Naive thymus-derived CD8-positive, alpha-beta T cell (primary cell): ENCODE measurements around the gene TMEM52B. TPM values are rescaled to one million over a fixed set of nuclear protein-coding genes. Genes with fewer than 3 reads are reported as not detected.
"Not testable (repeated sequence)": the region's sequence is repeated elsewhere in the genome, so short reads cannot be mapped to it uniquely, and the experiment has no call there.

Experiments
- ATAC-seq, 2 donors: fragments of 150-1000 bp; cut with Tn5 transposase in 1 of 2; sonication (Bioruptor Pico), chemical (Tn5 transposase) in 1 of 2; 1 replicate in 1 of 2; 2 replicates in 1 of 2; pipeline ENCODE4 v1.10.0; 2021; ENCODE audit warnings: mild to moderate bottlenecking in 2 of 2, moderate library complexity in 2 of 2
- POLR2A ChIA-PET: fragments of 350-600 bp; sonication (Branson Sonifier 250); formaldehyde crosslinking; loops from one replicate; lab custom pipeline; 2021; ENCODE audit warnings: antibody characterized with exemption; lab: Charles Lee
- DNase-seq, 10 donors: peaks; one replicate each; pipeline versions ENCODE4 v3.0.0 to v3.0.0-alpha.2; 2020 to 2022
- H3K27ac Mint-ChIP-seq, 10 donors: one replicate each; pipeline ENCODE4 v1.8.0; 2020 to 2022; ENCODE audit warnings: mild to moderate bottlenecking in 10 of 10, mixed read lengths in 10 of 10, moderate library complexity in 4 of 10, inconsistent platforms in 1 of 10
- H3K27me3 Mint-ChIP-seq, 5 donors: one replicate each; pipeline ENCODE4 v1.8.0; 2021 to 2022; ENCODE audit warnings: mixed read lengths in 5 of 5
- H3K36me3 Mint-ChIP-seq, 3 donors: one replicate each; pipeline ENCODE4 v1.8.0; 2020 to 2022; ENCODE audit warnings: mixed read lengths in 3 of 3, mild to moderate bottlenecking in 2 of 3, inconsistent platforms in 1 of 3
- H3K4me1 Mint-ChIP-seq, 4 donors: one replicate each; pipeline ENCODE4 v1.8.0; 2021 to 2022; ENCODE audit warnings: mixed read lengths in 4 of 4
- H3K4me3 Mint-ChIP-seq, 10 donors: one replicate each; pipeline ENCODE4 v1.8.0; 2020 to 2022; ENCODE audit warnings: mild to moderate bottlenecking in 10 of 10, mixed read lengths in 10 of 10, moderate library complexity in 6 of 10, inconsistent platforms in 1 of 10
- H3K9me3 Mint-ChIP-seq, 9 donors: one replicate each; pipeline ENCODE4 v1.8.0; 2020 to 2022; ENCODE audit warnings: mixed read lengths in 9 of 9, mild to moderate bottlenecking in 3 of 9, inconsistent platforms in 1 of 9, moderate library complexity in 1 of 9
- polyA plus RNA-seq, 3 donors: library from polyadenylated mRNA; unstranded; fragments of 300-500 nt; fragmentation: Illumina TruSeq; gene quantifications; one replicate each; pipeline ENCODE4 v1.2.3, GENCODE V29; 2021
- total RNA-seq, 8 experiments: library from RNA in 2 of 8; stranded (reverse) in 2 of 8; gene quantifications; one replicate each; pipeline ENCODE4 v1.2.3 and lab custom pipeline; 2021 to 2026

Gene TMEM52B
- total and polyA plus RNA-seq, 5 experiments from 2014 or later = not detected

GRCh38 chr12:10214895-10215267, 36.0 kb downstream of the TMEM52B start:
- Mint-ChIP-seq H3K27ac (peak overlapping the region in 3 of 10 donors; percentile 70 to 95 (median 94)), H3K36me3 (peaks cover 0 to 10% (median 1%) of the 10 kb centered on the region in 3 donors), H3K4me1 (peaks cover 12 to 31% (median 27%) of the 10 kb centered on the region in 4 donors), H3K27me3 (no peaks in the 10 kb centered on the region), H3K9me3 (no peaks in the 10 kb centered on the region), H3K4me3 (peak overlapping the region; percentile 90 to 99 (median 94))
- POLR2A ChIA-PET = no interaction called here
- DNase-seq = no peak
- no peak for ATAC-seq

GRCh38 chr12:10215436-10215835, 36.6 kb downstream of the TMEM52B start:
- DNase-seq (no peak), ATAC-seq (no peak)
- Mint-ChIP-seq H3K4me3 (peak overlapping the region in 7 of 10 donors; percentile 39 to 99 (median 93)), H3K9me3 (no peaks in the 10 kb centered on the region), H3K27me3 (no peaks in the 10 kb centered on the region), H3K27ac (peak overlapping the region in 4 of 10 donors; percentile 43 to 95 (median 88)), H3K36me3 (peaks cover 0 to 16% (median 5%) of the 10 kb centered on the region in 3 donors), H3K4me1 (peaks cover 12 to 31% (median 29%) of the 10 kb centered on the region in 4 donors)
- POLR2A ChIA-PET = no interaction called here

GRCh38 chr12:10215946-10216345, 37.1 kb downstream of the TMEM52B start:
- peaks cover 12 to 31% (median 29%) of the 10 kb centered on the region in 4 donors for H3K4me1 Mint-ChIP-seq
- DNase-seq, POLR2A ChIA-PET, H3K9me3 Mint-ChIP-seq, ATAC-seq, H3K27me3 Mint-ChIP-seq, H3K27ac Mint-ChIP-seq: not testable (repeated sequence)
- H3K36me3 Mint-ChIP-seq = peaks cover 0 to 21% (median 9%) of the 10 kb centered on the region in 3 donors
- H3K4me3 Mint-ChIP-seq = peak overlapping the region in 1 of 10 donors; percentile 94

GRCh38 chr12:10218021-10218420, 39.2 kb downstream of the TMEM52B start:
- ATAC-seq (no peak), DNase-seq (no peak)
- Mint-ChIP-seq H3K4me1 (peaks cover 8 to 27% (median 24%) of the 10 kb centered on the region in 4 donors), H3K27ac (peak overlapping the region in 2 of 10 donors; percentile 34 to 63), H3K27me3 (no peaks in the 10 kb centered on the region), H3K9me3 (no peaks in the 10 kb centered on the region), H3K4me3 (no peak overlapping the region), H3K36me3 (peaks cover 0 to 41% (median 26%) of the 10 kb centered on the region in 3 donors)
- POLR2A ChIA-PET = no interaction called here

- DNase-seq (no peak), ATAC-seq (no peak)
- POLR2A ChIA-PET = no interaction called here
- Mint-ChIP-seq H3K9me3 (no peaks in the 10 kb centered on the region), H3K4me1 (peaks cover 8 to 23% (median 16%) of the 10 kb centered on the region in 4 donors), H3K36me3 (peaks cover 0 to 43% (median 30%) of the 10 kb centered on the region in 3 donors), H3K27me3 (no peaks in the 10 kb centered on the region), H3K4me3 (no peak overlapping the region), H3K27ac (peak overlapping the region in 3 of 10 donors; percentile 33 to 57 (median 43))
Measured at GRCh38 chr12:10220398-10221077, 41.7 kb downstream of the TMEM52B start.

- Mint-ChIP-seq H3K27ac (peak overlapping the region in 2 of 10 donors; percentile 8), H3K36me3 (peaks cover 0 to 43% (median 30%) of the 10 kb centered on the region in 3 donors)
Measured at GRCh38 chr12:10221846-10222245, 43.0 kb downstream of the TMEM52B start.

GRCh38 chr12:10223208-10223607, 44.4 kb downstream of the TMEM52B start:
- POLR2A ChIA-PET = interaction anchor here (0.5 kb wide), 1 partner anchor 10 kb away, joined by 3 read pairs; no protein-coding TSS in a partner anchor
- no peaks in the 10 kb centered on the region for H3K27me3 Mint-ChIP-seq
- peak overlapping the region in 4 of 10 donors; percentile 10 to 31 (median 14) for H3K27ac Mint-ChIP-seq
- H3K4me3 Mint-ChIP-seq = no peak overlapping the region
- DNase-seq (no peak), ATAC-seq (peak in 1 of 2 donors; percentile 9)
- H3K4me1 Mint-ChIP-seq = peaks cover 9 to 29% (median 28%) of the 10 kb centered on the region in 4 donors
- no peaks in the 10 kb centered on the region for H3K9me3 Mint-ChIP-seq
- peaks cover 0 to 39% (median 30%) of the 10 kb centered on the region in 3 donors for H3K36me3 Mint-ChIP-seq

More at GRCh38 chr12:10221846-10222245, 43.0 kb downstream of the TMEM52B start:
- Mint-ChIP-seq H3K4me3 (peak overlapping the region in 1 of 10 donors; percentile 38), H3K9me3 (no peaks in the 10 kb centered on the region), H3K27me3 (no peaks in the 10 kb centered on the region), H3K4me1 (peaks cover 8 to 20% (median 17%) of the 10 kb centered on the region in 4 donors)
- POLR2A ChIA-PET = no interaction called here
- ATAC-seq (no peak), DNase-seq (no peak)

GRCh38 chr12:10225426-10225825, 46.6 kb downstream of the TMEM52B start:
- H3K27me3 Mint-ChIP-seq, H3K4me3 Mint-ChIP-seq, ATAC-seq, H3K27ac Mint-ChIP-seq, DNase-seq, H3K9me3 Mint-ChIP-seq: not testable (repeated sequence)
- POLR2A ChIA-PET = interaction anchor here (1.2 to 2.0 kb wide), 3 partner anchors 12 to 334 kb away, joined by 3 to 5 read pairs (median 4); partner anchors contain the start of gene GABARAPL1
- H3K36me3 Mint-ChIP-seq = peaks cover 0 to 27% (median 26%) of the 10 kb centered on the region in 3 donors
- H3K4me1 Mint-ChIP-seq = peaks cover 9 to 32% (median 30%) of the 10 kb centered on the region in 4 donors

GRCh38 chr12:10226086-10226485, 47.3 kb downstream of the TMEM52B start:
- POLR2A ChIA-PET = interaction anchor here (0.9 to 2.0 kb wide), 3 partner anchors 9 to 333 kb away, joined by 3 to 5 read pairs (median 3); partner anchors contain the start of gene GABARAPL1
- DNase-seq = no peak
- Mint-ChIP-seq H3K27ac (peak overlapping the region in 3 of 10 donors; percentile 5 to 15 (median 7)), H3K36me3 (peaks cover 0 to 22% (median 21%) of the 10 kb centered on the region in 3 donors), H3K4me1 (peaks cover 9 to 32% (median 30%) of the 10 kb centered on the region in 4 donors), H3K27me3 (no peaks in the 10 kb centered on the region), H3K4me3 (peak overlapping the region in 3 of 10 donors; percentile 5), H3K9me3 (no peaks in the 10 kb centered on the region)
- ATAC-seq = no peak

- ATAC-seq = no peak
- Mint-ChIP-seq H3K4me1 (peaks cover 9 to 32% (median 30%) of the 10 kb centered on the region in 4 donors), H3K4me3 (no peak overlapping the region), H3K27ac (no peak overlapping the region), H3K27me3 (no peaks in the 10 kb centered on the region), H3K9me3 (no peaks in the 10 kb centered on the region), H3K36me3 (peaks cover 0 to 17% (median 14%) of the 10 kb centered on the region in 3 donors)
- POLR2A ChIA-PET = interaction anchor here (0.9 to 2.0 kb wide), 2 partner anchors 8 to 13 kb away, joined by 3 to 5 read pairs; partner anchors contain the start of gene GABARAPL1
- no peak for DNase-seq
Measured at GRCh38 chr12:10226731-10227130, 47.9 kb downstream of the TMEM52B start.

GRCh38 chr12:10227648-10228047, 48.8 kb downstream of the TMEM52B start:
- POLR2A ChIA-PET = no interaction called here
- Mint-ChIP-seq H3K9me3 (no peaks in the 10 kb centered on the region), H3K27ac (peak overlapping the region in 5 of 10 donors; percentile 12 to 89 (median 54)), H3K36me3 (peaks cover 0 to 9% (median 5%) of the 10 kb centered on the region in 3 donors), H3K27me3 (no peaks in the 10 kb centered on the region), H3K4me3 (peak overlapping the region in 3 of 10 donors; percentile 13 to 67 (median 29)), H3K4me1 (peaks cover 9 to 32% (median 30%) of the 10 kb centered on the region in 4 donors)
- no peak for DNase-seq
- ATAC-seq = peak in 1 of 2 donors; percentile 33

GRCh38 chr12:10234562-10234961, 55.7 kb downstream of the TMEM52B start:
- H3K4me1 Mint-ChIP-seq = peaks cover 2 to 22% (median 18%) of the 10 kb centered on the region in 4 donors
- no peak overlapping the region for H3K27ac Mint-ChIP-seq
- H3K4me3 Mint-ChIP-seq = no peak overlapping the region
- H3K36me3 Mint-ChIP-seq = peaks cover 0 to 10% (median 6%) of the 10 kb centered on the region in 3 donors
- POLR2A ChIA-PET = interaction anchor here (1.2 kb wide), 1 partner anchor 8 kb away, joined by 3 read pairs; no protein-coding TSS in a partner anchor
- H3K9me3 Mint-ChIP-seq = peaks cover 0 to 21% (median 0%) of the 10 kb centered on the region in 9 donors
- DNase-seq (no peak), ATAC-seq (no peak)
- H3K27me3 Mint-ChIP-seq = no peaks in the 10 kb centered on the region
